Vagina (tissue), 2 donors: Measurements from ENCODE around the gene POU2AF3. TPM values are rescaled to one million over a fixed set of nuclear protein-coding genes. Genes with fewer than 3 reads are reported as not detected.

Source experiments
- DNase-seq, 2 donors: peaks; one replicate each; pipeline ENCODE4 v3.0.0-alpha.2; 2017; ENCODE audit errors: extremely low spot score in 2 of 2
- H3K27ac ChIP-seq: fragments of 200-600 bp; sonication (generic); one replicate; pipeline ENCODE4 v1.5.1; 2019
- H3K27me3 ChIP-seq: fragments of 200-600 bp; sonication (generic); one replicate; pipeline ENCODE4 v1.5.1; 2019
- H3K36me3 ChIP-seq, 2 donors: fragments of 200-600 bp; sonication (generic); one replicate each; pipeline ENCODE4 v1.5.1; 2017 to 2019
- H3K4me1 ChIP-seq: fragments of 200-600 bp; sonication (generic); one replicate; pipeline ENCODE4 v1.5.1; 2019
- H3K4me3 ChIP-seq, 2 donors: fragments of 200-600 bp; sonication (generic); 1 replicate in 1 of 2; 2 replicates in 1 of 2; pipeline ENCODE4 v1.5.1; 2016 to 2019
- H3K9me3 ChIP-seq: fragments of 200-600 bp; sonication (generic); one replicate; pipeline ENCODE4 v1.5.1; 2019
- POLR2A ChIP-seq, 2 donors: fragments of 450-650 bp; IDR thresholded peaks; one replicate each; pipeline ENCODE4 v1.6.1; 2017; ENCODE audit warnings: antibody characterized with exemption in 2 of 2, mild to moderate bottlenecking in 2 of 2, moderate library complexity in 2 of 2
- POLR2AphosphoS5 ChIP-seq, 2 donors: sonication (generic); formaldehyde crosslinking; IDR thresholded peaks; one replicate each; pipeline ENCODE4 v1.9.0; 2017; ENCODE audit warnings: antibody characterized with exemption in 2 of 2, mild to moderate bottlenecking in 2 of 2, low read depth in 1 of 2; ENCODE audit not compliant: insufficient read depth in 1 of 2
- intact Hi-C: fragments of 100-400 bp; cut with DNase I; formaldehyde crosslinking; loops from one replicate; pipeline ENCODE4 v1.15.1; 2023
- total RNA-seq: library from RNA; depleted of rRNA; stranded (reverse); fragments of >200 nt; gene quantifications from one replicate; pipeline ENCODE4 v1.2.3, GENCODE V29; 2016
- TF ChIP-seq, protein P1 (sequence below), 3 experiments: fragments of 450-650 bp in 2 of 3; fragments of 200-600 bp in 1 of 3; sonication (generic) in 1 of 3; IDR thresholded peaks; one replicate each; pipeline ENCODE4 v1.5.1; 2017 to 2019; ENCODE audit warnings: antibody characterized with exemption in 3 of 3, mild to moderate bottlenecking in 2 of 3, moderate library complexity in 2 of 3

The POU2AF3 gene, protein sequence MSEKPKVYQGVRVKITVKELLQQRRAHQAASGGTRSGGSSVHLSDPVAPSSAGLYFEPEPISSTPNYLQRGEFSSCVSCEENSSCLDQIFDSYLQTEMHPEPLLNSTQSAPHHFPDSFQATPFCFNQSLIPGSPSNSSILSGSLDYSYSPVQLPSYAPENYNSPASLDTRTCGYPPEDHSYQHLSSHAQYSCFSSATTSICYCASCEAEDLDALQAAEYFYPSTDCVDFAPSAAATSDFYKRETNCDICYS
- 3.2 TPM for total RNA-seq

DNA sequence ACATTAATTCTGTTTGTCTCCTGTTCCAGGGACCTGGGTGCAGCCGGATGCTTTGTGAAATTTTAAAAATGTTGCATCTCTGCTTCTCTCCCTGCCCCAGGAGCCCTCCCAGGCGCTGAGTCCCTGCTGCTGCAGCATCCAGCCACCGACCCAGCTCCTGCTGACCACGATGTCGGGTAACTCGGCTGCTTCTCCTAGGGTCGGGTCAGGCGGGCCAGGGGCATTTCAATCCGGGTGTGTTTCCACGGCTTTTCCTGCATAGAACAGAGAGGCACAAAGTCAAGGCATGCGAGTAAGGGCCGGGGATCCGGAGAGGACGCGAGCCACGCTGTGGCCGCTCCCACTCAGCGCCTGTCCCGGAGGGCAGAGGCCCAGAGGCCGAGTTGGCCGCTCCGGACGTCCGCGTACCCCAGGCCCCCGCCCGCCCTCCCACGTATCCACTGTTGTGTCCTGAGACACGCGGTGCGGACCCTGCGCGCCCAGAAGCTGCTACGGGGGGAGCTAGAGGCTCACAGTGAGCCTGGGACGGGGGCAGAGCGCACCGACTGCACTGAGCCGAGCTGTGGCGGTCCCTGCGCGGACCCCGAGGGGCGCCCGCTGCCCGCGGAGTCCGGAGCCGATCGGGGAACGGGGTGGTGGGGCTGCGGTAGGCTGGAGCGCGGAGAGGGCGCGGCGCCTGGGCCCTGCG, at the start of gene POU2AF3:
Gene POU2AF3, plus strand, starts transcription at position 134 of the 688 bp plus-strand sequence. Its CDS starts 36 bp downstream, at position 170.
- H3K4me1 ChIP-seq, result peaks cover 13% of the 10 kb centered on the region
- TF ChIP-seq, protein P1, sequence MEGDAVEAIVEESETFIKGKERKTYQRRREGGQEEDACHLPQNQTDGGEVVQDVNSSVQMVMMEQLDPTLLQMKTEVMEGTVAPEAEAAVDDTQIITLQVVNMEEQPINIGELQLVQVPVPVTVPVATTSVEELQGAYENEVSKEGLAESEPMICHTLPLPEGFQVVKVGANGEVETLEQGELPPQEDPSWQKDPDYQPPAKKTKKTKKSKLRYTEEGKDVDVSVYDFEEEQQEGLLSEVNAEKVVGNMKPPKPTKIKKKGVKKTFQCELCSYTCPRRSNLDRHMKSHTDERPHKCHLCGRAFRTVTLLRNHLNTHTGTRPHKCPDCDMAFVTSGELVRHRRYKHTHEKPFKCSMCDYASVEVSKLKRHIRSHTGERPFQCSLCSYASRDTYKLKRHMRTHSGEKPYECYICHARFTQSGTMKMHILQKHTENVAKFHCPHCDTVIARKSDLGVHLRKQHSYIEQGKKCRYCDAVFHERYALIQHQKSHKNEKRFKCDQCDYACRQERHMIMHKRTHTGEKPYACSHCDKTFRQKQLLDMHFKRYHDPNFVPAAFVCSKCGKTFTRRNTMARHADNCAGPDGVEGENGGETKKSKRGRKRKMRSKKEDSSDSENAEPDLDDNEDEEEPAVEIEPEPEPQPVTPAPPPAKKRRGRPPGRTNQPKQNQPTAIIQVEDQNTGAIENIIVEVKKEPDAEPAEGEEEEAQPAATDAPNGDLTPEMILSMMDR (IDR thresholded peaks at IDR 0.05), result no peak
- TF ChIP-seq POLR2A (IDR thresholded peaks at IDR 0.05) (no peak), POLR2AphosphoS5 (IDR thresholded peaks at IDR 0.05; ENCODE audit: insufficient read depth in 1 of 2, low read depth in 1 of 2) (no peak)
- H3K27me3 ChIP-seq, result no peaks in the 10 kb centered on the region
- peak within 1 kb of the TSS; percentile 61 to 74 for H3K4me3 ChIP-seq
- DNase-seq, result no peak
- peak within 1 kb of the TSS; percentile 85 for H3K27ac ChIP-seq
- H3K36me3 ChIP-seq, result no peaks in the 10 kb centered on the region
- H3K9me3 ChIP-seq, result no peaks in the 10 kb centered on the region
- intact Hi-C loops, result no loop called here

DNA sequence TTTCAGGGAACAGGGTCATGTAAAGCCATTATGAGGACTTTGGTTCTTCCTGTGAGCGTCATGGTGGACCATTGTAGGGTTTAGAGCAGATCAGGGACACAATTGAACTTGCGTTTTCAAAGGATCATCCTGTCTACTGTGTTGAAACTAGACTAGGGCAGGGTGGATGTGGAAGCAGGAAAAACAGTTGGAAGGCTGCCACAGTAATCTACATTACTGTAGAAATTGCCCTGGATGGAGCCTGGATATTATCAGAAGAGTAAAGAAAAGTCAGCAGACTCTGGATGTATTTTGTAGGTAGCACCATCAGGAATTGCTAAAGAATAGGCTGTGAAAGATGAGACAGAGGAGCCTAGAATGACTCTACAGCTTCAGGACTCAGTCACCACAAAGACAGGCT, 47.4 kb upstream of the POU2AF3 start:
- no peak for TF ChIP-seq POLR2AphosphoS5 (IDR thresholded peaks at IDR 0.05; ENCODE audit: insufficient read depth in 1 of 2, low read depth in 1 of 2)
- no peak for TF ChIP-seq POLR2A (IDR thresholded peaks at IDR 0.05)
- TF ChIP-seq, protein P1 (IDR thresholded peaks at IDR 0.05), result no peak
- H3K36me3 ChIP-seq, result no peaks in the 10 kb centered on the region
- H3K9me3 ChIP-seq, result no peaks in the 10 kb centered on the region
- H3K4me1 ChIP-seq, result no peaks in the 10 kb centered on the region
- no peak overlapping the region for H3K4me3 ChIP-seq
- intact Hi-C loops, result no loop called here
- no peaks in the 10 kb centered on the region for H3K27me3 ChIP-seq
- no peak overlapping the region for H3K27ac ChIP-seq
- no peak for DNase-seq

DNA sequence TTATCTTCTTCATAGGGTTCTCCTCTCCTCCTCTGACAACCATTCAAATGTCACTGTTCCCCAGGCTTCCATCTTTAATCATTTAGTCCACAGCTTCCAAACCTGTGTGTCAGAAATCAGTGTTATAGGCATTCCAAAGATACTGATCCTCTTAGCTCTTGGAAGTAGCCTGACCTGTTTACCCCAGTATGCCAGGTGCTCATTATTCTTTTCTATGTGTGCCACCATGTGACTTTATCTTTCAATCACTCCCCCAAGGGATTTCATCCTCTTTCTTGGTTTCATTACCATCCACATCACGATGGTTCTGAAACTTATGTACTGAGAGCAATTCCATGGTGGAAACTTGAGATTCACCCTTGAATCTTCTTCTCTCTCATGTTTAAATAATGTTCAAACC, 45.2 kb upstream of the POU2AF3 start:
- Histone ChIP-seq H3K9me3 (no peaks in the 10 kb centered on the region), H3K4me1 (no peaks in the 10 kb centered on the region), H3K4me3 (no peak overlapping the region), H3K36me3 (no peaks in the 10 kb centered on the region), H3K27me3 (no peaks in the 10 kb centered on the region), H3K27ac (no peak overlapping the region)
- DNase-seq, result no peak
- no peak for TF ChIP-seq POLR2A (IDR thresholded peaks at IDR 0.05)
- TF ChIP-seq POLR2AphosphoS5 (IDR thresholded peaks at IDR 0.05; ENCODE audit: insufficient read depth in 1 of 2, low read depth in 1 of 2), result no peak
- TF ChIP-seq, protein P1 (IDR thresholded peaks at IDR 0.05), result no peak
- intact Hi-C loops, result no loop called here

DNA sequence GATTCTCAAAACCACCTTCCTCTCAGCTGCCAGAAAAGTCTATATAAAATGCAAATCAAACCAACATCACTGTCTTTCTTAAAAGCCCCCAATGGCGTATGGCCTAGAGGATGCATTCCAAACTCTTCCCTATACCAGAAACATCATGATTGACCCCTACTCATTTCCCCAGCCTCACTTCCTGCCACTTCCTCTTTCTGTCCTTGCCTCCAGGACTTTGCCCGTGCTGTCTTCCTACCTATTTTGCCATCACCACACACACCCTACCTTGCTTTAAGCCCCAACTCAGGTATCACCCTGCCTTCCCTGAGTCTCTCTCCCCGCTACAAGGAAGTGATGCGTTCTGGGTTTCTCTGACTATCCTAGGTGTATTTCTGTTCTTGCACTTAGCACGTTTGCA, 44.7 kb upstream of the POU2AF3 start:
- no peak overlapping the region for H3K27ac ChIP-seq
- no peaks in the 10 kb centered on the region for H3K4me1 ChIP-seq
- no peaks in the 10 kb centered on the region for H3K9me3 ChIP-seq
- no peak overlapping the region for H3K4me3 ChIP-seq
- H3K27me3 ChIP-seq, result no peaks in the 10 kb centered on the region
- H3K36me3 ChIP-seq, result no peaks in the 10 kb centered on the region
- TF ChIP-seq, protein P1 (IDR thresholded peaks at IDR 0.05), result no peak
- TF ChIP-seq POLR2AphosphoS5 (IDR thresholded peaks at IDR 0.05; ENCODE audit: insufficient read depth in 1 of 2, low read depth in 1 of 2) (no peak), POLR2A (IDR thresholded peaks at IDR 0.05) (no peak)
- DNase-seq, result no peak
- intact Hi-C loops, result no loop called here

DNA sequence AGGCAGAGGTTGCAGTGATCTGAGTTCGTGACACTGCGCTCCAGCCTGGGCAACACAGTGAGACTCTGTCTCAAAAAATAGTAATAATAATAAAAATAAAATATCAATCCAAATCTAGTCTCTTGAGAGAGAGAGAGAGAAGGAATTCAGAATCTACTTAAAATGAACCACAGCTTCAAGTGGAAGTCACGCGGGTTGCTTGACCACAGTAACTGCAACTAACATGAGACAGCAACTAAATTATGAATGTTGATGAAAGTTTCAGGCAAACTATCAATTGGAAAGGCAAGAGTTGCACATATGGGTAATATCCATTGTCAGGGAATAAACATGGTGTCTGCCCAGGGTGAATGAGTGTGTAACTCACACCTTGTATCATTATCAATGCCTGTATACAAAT, 40.3 kb upstream of the POU2AF3 start:
- no peaks in the 10 kb centered on the region for H3K36me3 ChIP-seq
- no peak for DNase-seq
- H3K27me3 ChIP-seq, result no peaks in the 10 kb centered on the region
- no peak overlapping the region for H3K27ac ChIP-seq
- TF ChIP-seq, protein P1 (IDR thresholded peaks at IDR 0.05), result no peak
- TF ChIP-seq POLR2AphosphoS5 (IDR thresholded peaks at IDR 0.05; ENCODE audit: insufficient read depth in 1 of 2, low read depth in 1 of 2), result no peak
- TF ChIP-seq POLR2A (IDR thresholded peaks at IDR 0.05), result no peak
- intact Hi-C loops, result no loop called here
- no peaks in the 10 kb centered on the region for H3K9me3 ChIP-seq
- no peak overlapping the region for H3K4me3 ChIP-seq
- no peaks in the 10 kb centered on the region for H3K4me1 ChIP-seq
